BJ (cell line): ENCODE measurements around the gene NSFL1C. TPM values are rescaled to one million over a fixed set of nuclear protein-coding genes. Genes with fewer than 3 reads are reported as not detected.

Experiments used
- CTCF ChIA-PET: fragments of 350-600 bp; formaldehyde crosslinking; extraction: SDS; loops from one replicate; lab custom pipeline; 2021; ENCODE audit warnings: antibody characterized with exemption, inconsistent platforms; lab: Yijun Ruan, JAX
- POLR2A ChIA-PET: fragments of 300-600 bp; sonication (Branson Sonifier 250); formaldehyde crosslinking; extraction: SDS; loops from one replicate; lab custom pipeline; 2021; ENCODE audit warnings: antibody characterized with exemption; lab: Charles Lee
- DNase-seq: peaks from one replicate; pipeline ENCODE4 v3.0.0-alpha.2; 2011; ENCODE audit warnings: low read depth
- H3K27me3 ChIP-seq: 2 replicates; pipeline ENCODE4 v1.6.0; 2011; ENCODE audit warnings: low read length; ENCODE audit not compliant: control insufficient read depth, insufficient read depth
- H3K36me3 ChIP-seq: 2 replicates; pipeline ENCODE4 v1.5.1; 2011; ENCODE audit warnings: low read length; ENCODE audit not compliant: control insufficient read depth, insufficient read depth
- H3K4me3 ChIP-seq: 2 replicates; pipeline ENCODE4 v1.5.1; 2011; ENCODE audit warnings: low read depth, mild to moderate bottlenecking, control low read depth, low read length
- polyA plus RNA-seq: library from polyadenylated mRNA; depleted of rRNA; stranded (reverse); fragments of >200 nt; gene quantifications from 2 replicates; pipeline ENCODE4 v1.2.3, GENCODE V29; 2011
- TF ChIP-seq, protein P1 (sequence below): IDR thresholded peaks from 2 replicates; pipeline ENCODE4 v1.5.1; 2011; ENCODE audit warnings: low read depth, mild to moderate bottlenecking, control low read depth, inconsistent platforms, low read length, moderate library complexity; ENCODE audit not compliant: insufficient read depth

NSFL1C gene
- polyA plus RNA-seq, 1 experiment: 27.7 TPM

GRCh38 chr20:1456300-1456699 is 10.3 kb downstream of the NSFL1C start:
- Histone ChIP-seq H3K4me3 (no peak overlapping the region), H3K27me3 (no peaks in the 10 kb centered on the region), H3K36me3 (peaks cover 29% of the 10 kb centered on the region)
- no peak for DNase-seq
- ChIA-PET CTCF (interaction anchor here (0.7 to 6.6 kb wide), 2 partner anchors 10 to 19 kb away, joined by 3 to 38 read pairs; partner anchors contain the start of gene NSFL1C), POLR2A (no interaction called here)
- TF ChIP-seq, protein P1, sequence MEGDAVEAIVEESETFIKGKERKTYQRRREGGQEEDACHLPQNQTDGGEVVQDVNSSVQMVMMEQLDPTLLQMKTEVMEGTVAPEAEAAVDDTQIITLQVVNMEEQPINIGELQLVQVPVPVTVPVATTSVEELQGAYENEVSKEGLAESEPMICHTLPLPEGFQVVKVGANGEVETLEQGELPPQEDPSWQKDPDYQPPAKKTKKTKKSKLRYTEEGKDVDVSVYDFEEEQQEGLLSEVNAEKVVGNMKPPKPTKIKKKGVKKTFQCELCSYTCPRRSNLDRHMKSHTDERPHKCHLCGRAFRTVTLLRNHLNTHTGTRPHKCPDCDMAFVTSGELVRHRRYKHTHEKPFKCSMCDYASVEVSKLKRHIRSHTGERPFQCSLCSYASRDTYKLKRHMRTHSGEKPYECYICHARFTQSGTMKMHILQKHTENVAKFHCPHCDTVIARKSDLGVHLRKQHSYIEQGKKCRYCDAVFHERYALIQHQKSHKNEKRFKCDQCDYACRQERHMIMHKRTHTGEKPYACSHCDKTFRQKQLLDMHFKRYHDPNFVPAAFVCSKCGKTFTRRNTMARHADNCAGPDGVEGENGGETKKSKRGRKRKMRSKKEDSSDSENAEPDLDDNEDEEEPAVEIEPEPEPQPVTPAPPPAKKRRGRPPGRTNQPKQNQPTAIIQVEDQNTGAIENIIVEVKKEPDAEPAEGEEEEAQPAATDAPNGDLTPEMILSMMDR: no peak

DNA sequence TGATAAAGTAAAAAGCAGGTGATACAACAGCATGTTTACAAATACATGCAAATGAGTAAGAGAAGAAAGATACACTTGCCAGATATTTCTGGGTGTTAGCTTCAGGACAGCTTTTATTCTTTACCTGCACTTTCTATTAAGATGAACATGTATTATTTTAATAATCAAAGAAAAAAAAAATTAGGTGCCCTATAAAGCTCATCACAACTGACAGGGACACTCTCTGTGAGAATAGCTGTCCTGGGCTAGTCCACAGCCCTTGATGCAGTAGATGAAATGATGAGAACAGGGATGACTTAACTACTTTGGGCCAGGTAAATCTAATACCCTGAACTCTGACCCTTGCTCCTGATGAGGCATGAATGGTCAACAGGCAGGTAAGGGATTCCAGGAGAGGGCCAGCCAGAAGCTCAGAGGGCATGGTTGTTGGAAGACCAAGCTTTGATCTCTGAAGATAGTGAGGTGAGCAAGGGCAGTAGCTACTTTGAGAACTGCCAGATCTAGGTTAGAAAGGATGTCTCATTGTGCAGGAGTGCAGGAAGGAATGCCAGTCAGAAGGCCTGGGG is 15.6 kb downstream of the NSFL1C start:
- Histone ChIP-seq H3K36me3 (peaks cover 45% of the 10 kb centered on the region), H3K27me3 (no peaks in the 10 kb centered on the region), H3K4me3 (no peak overlapping the region)
- no peak for DNase-seq
- TF ChIP-seq, protein P1: no peak
- CTCF ChIA-PET: interaction anchor here (0.7 to 6.6 kb wide), 5 partner anchors 12 to 136 kb away, joined by 3 to 38 read pairs (median 5); partner anchors contain the start of gene NSFL1C
- POLR2A ChIA-PET: interaction anchor here (0.5 to 0.7 kb wide), 2 partner anchors 53 to 123 kb away, joined by 3 to 5 read pairs; no protein-coding TSS in a partner anchor

- Histone ChIP-seq H3K36me3 (peaks cover 49% of the 10 kb centered on the region), H3K27me3 (no peaks in the 10 kb centered on the region), H3K4me3 (no peak overlapping the region)
- ChIA-PET POLR2A (no interaction called here), CTCF (interaction anchor here (1.2 to 2.7 kb wide), 3 partner anchors 11 to 54 kb away, joined by 4 to 31 read pairs (median 11); partner anchors contain the start of gene NSFL1C)
- TF ChIP-seq, protein P1: no peak
- DNase-seq: no peak
These were observed 17.3 kb downstream of the NSFL1C start for GRCh38 chr20:1449370-1449769.

- ChIA-PET CTCF (interaction anchor here (0.8 to 2.7 kb wide), 7 partner anchors 10 to 136 kb away, joined by 3 to 31 read pairs (median 4); partner anchors contain the start of gene NSFL1C), POLR2A (no interaction called here)
- no peak overlapping the region for H3K4me3 ChIP-seq
- H3K36me3 ChIP-seq: peaks cover 46% of the 10 kb centered on the region
- TF ChIP-seq, protein P1: no peak
- no peaks in the 10 kb centered on the region for H3K27me3 ChIP-seq
- DNase-seq: no peak
These were observed 18.5 kb downstream of the NSFL1C start for GRCh38 chr20:1448081-1448620.

DNA sequence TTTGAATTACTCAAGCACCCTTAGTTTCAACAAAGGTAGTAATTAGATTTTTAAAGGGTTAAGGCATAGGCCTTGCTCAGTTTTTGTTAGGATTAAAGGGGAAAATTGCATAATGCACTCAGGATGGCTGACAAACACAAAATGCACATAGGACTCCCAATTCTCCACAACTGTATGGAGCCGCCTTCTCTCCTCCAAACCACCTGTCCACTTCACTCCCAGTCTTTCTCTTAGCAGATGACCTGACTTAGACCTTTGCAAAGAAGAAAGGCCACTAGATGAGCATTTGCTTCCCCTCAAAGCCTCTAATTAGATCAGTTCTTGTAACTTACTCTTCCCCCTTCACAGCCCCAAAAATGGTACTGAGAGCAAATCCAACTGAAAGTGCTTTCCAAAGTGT is 20.1 kb downstream of the NSFL1C start:
- no peak for DNase-seq
- H3K27me3 ChIP-seq: no peaks in the 10 kb centered on the region
- H3K36me3 ChIP-seq: peaks cover 39% of the 10 kb centered on the region
- no peak overlapping the region for H3K4me3 ChIP-seq
- POLR2A ChIA-PET: no interaction called here
- CTCF ChIA-PET: interaction anchor here (0.7 to 2.7 kb wide), 5 partner anchors 9 to 596 kb away, joined by 3 to 31 read pairs (median 4); no protein-coding TSS in a partner anchor
- TF ChIP-seq, protein P1: no peak
